NCI-H1694 (cell line): ENCODE data around the gene PTP4A2.

ENCODE experiments used
- DNase-seq: peaks from one replicate; lab custom pipeline; 2025; lab: John Stamatoyannopoulos, UW

The PTP4A2 gene

GRCh38 chr1:31938184-31938975, at the start of gene PTP4A2:
Gene PTP4A2 (minus strand): TSS chr1:31938368. CDS start chr1:31919065, 19,303 bp downstream.
- DNase-seq: peak; percentile 49

- no peak for DNase-seq
These were observed 49.0 kb upstream of the PTP4A2 start for GRCh38 chr1:31987135-31987619.

DNA sequence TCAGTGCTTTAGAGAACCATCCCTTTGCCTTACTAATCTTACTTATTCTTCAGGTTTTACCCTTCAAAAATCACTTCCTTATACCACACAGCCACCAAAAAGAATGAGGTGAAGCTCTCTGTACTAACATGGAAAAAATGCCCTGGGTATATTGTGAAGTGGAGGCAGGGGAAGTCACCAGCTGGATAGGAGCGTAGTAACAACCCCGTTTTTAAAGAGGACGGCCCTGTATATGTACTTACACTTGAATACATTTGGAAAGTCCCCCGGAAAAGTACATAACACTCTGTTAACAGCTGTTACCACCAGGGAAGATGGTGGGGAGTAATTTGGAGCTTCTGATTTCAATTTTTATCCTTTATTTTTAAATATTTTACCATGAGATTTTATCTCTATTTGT, 47.3 kb upstream of the PTP4A2 start:
- DNase-seq: no peak

DNA sequence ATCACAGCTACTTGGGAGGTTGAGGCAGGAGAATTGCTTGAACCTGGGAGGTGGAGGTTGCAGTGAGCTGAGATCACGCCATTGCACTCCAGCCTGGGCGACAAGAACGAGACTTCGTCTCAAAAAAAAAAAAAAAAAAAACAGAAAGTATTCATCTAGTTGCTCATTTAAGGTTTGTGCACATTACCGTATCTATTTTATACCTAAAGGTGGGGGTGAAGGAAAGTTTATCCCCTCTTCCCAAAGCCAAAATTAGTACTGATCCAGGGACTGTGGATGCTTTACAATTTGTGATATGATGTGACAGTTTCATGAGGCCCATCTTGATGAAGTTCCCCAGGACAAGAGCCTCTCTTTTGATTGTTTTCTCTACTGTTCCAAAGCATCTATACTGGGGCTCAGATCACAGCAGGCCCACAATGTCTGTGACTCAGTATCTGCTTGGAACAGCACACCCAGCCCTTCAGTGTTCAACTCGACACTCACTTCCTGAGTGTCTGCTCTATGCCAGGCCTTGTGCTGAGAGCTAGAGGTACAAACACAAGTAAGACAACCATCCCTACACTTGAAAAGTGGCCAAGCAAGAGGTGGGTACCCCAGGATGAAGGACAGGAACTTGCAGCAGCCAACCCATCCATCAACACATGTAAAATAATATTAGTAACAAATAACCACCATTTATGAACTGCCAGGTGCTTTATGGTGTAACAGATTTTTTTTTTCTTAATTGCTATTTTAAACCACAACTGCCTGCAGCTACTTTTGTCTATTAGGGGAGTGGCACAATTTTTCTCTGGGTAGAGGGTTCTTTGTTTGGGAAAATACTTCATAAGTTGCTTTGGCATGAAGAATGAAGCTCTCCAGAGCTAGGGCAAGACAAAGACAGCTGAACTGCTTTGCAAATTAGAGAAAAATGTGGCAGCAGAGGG, 46.5 kb upstream of the PTP4A2 start:
- DNase-seq: no peak

DNA sequence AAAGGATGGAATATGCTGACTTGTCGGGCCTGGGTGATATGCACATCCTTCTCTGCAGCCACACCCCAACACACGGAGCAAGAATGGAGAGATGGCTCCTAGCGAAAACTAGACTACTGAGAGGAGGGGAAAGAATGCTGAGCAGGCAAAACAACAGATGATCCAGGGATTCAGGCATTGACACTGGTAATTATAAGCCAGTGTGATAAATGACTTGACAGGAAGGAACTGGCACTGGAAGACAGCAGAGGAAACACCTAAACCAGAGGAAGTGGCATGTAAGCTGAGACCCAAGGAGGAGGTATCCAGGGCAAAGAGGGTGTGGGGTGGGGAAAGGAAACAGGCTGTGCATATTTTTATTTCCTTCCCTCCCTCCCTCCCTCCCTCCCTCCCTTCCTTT, 43.8 kb upstream of the PTP4A2 start:
- peak; percentile 40 for DNase-seq

- DNase-seq: no peak
These were observed 43.3 kb upstream of the PTP4A2 start for GRCh38 chr1:31981456-31981839.

DNA sequence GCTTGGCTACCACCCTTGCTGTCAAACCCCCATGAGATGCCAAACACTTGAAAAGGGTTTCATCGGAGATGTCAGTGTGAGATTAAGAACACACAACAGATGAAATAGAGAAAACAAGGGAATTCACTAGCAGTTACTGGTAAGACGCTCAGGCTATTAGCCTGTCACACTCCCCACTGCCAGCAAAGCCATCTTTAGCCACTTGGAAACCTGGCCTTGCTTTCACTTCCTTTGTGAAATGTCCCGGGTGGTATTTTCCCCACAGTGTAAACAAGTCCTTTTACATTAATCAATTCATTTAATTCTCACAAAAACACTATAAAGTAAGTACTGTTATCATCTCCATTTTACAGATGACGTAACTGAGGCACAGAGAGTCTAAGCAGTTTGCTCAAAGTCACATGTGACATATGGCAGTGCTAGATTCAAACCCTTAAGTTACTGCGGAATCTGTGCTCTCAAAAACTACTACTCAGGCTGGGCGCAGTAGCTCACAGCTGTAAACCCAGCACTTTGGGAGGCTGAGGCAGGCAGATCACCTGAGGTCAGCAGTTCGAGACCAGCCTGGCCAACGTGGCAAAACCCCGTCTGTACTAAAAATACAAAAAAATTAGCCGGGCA, 42.8 kb upstream of the PTP4A2 start:
- no peak for DNase-seq

DNA sequence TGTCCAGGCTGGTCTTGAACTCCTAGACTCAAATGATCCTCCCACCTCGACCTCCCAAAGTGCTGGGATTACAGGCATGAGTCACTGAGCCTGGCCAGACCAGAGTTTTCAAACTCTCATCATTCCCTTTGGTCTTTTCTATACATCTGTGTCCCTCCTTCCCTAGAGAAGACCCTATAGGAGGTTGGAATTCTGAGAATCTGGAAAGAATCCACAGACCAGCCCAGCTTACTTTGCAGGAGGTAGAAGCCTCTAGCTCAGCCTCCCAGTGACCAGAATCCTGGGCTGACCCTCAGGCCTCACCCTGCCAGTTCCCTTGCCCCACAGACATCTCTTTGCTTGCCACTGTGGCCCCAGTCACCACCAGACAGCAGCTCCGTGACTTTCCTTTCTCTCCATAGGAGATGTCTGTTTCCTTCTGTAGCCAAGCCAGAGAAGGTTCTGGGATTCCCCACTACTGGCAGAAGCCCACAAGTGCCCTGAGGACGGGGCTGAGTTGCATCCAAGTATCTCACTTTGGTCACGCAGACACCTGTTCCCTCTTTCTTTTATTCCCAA, 40.8 kb upstream of the PTP4A2 start:
- DNase-seq: no peak

GRCh38 chr1:31977385-31978131, 39.4 kb upstream of the PTP4A2 start:
- no peak for DNase-seq

- no peak for DNase-seq
These were observed 38.2 kb upstream of the PTP4A2 start for GRCh38 chr1:31976401-31976800.

GRCh38 chr1:31970873-31971272, 32.7 kb upstream of the PTP4A2 start:
- DNase-seq: no peak

DNA sequence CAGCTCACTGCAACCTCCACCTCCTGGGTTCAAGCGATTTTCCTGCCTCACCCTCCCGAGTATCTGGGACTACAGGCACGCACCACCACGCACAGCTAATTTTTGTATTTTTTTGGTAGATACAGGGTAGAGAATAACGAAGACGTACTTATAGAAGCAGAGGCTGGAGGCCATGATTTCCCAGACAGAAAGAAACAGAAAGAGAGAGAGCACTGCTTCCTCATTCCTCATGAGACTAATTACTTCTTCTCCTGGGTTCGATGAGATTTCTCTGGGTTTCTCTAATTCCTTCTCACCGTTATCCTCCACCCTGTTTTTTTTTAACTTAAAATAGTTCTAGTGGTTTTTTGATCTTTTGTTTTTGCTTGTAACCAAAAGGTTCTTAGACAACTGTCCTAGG, 23.4 kb upstream of the PTP4A2 start:
- DNase-seq: no peak

DNA sequence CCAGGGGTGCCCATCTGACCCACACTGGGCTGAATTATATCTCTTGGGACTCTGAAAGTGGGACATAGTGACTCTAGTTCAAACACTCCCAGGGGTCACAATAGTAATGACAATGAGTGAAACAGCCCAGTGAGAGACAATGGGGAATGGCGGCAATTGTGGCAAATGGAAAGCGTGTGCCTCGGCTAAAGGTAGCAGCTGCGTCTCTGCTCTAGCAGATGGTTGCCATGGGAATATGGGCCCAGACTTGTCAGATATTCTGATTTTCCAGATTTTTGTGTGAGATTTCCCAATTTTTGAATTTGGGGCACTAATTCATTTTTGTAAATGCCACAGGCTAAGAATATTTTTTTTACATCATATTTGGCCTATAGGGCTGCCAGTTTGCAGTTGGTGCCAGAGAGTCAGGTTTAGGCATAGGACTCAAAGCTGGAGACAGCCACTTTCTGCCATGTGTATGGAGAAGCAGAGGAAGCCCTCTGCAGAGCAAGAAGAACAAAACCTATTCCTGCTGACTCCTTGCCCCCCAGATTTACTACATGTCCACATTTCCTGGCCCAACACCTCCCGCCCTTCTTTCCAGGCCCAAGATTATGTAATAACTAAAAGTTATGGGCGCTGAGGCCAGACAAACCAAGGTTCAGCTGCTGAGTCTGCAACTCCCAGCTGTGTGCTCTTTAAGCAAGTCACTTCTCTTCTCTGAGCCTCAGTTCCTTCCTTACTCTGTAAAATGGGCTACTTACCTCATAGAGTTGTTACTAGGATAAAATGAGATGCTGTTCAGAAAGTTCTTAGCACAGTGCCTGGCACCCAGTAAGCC, 21.6 kb upstream of the PTP4A2 start:
- DNase-seq: no peak

GRCh38 chr1:31957701-31958674, 19.8 kb upstream of the PTP4A2 start:
- DNase-seq: no peak

GRCh38 chr1:31955917-31956736, 18.0 kb upstream of the PTP4A2 start:
- no peak for DNase-seq

DNA sequence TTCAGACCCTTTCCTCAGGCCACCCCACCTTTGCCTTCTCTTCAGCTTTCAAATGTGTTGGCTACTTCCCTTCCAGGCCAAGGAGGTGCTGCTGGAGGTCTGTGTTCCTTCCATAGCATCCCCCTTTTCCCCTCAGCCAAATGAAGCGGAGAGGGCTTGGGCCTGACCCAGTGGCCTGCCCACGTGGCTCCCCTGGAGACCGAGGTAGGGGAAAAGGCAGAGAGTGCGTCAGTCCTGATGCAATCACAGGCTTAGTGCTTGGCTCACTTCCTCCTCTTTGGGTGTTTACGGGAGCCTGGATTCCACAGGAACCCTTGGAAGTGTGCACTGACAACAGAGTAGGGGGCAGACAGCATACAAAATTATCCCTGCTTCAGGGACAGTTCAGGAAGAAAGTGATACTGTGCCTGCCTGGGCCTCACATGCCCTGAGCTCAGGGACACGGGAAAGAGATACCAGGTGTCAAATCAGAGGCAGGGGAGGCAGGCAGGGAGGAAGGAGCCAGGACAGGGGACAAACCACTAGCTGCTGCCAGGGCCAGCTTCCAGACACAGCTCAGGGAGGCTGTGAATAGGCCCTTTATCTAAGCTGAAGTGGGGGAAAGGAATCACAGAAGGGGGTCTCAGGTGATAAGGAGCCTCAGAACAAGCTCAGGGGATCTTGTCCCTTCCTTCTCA, 16.6 kb upstream of the PTP4A2 start:
- DNase-seq: no peak

DNA sequence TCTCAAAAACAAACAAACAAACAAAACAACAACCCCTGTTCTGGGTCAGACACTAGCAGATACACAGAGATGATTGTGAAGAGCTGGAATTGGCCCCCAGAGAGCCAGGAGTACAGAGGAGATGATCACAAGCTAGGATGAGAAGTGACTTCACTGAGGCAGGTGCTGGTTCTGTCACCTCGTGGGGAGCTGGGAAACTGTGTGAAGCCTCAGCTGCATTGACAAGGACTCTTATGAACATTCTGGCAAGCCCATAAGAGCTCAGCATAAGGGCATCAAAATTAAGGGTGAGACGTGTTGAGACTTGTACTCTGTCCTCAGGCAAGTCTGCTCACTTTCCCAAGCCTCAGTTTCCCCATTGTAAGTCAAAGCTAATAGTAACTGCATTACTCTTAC, 14.7 kb upstream of the PTP4A2 start:
- DNase-seq: no peak

GRCh38 chr1:31951276-31951675, 13.1 kb upstream of the PTP4A2 start:
- no peak for DNase-seq
